Measurements from ENCODE around the gene ZNG1A. TPM values are rescaled to one million over a fixed set of nuclear protein-coding genes. Genes with fewer than 3 reads are reported as not detected.
"Not testable (repeated sequence)": the region's sequence is repeated elsewhere in the genome, so short reads cannot be mapped to it uniquely, and the experiment has no call there.

ZNG1A gene
- 10 to 100 TPM; 29.5 to 31.4 TPM for total RNA-seq
- long read RNA-seq, transcript CBWD1-201 (16 exons, 1,771 nt): minor isoform, 13 of 81 reads
- long read RNA-seq, transcript CBWD1-202 (15 exons, 1,706 nt): major isoform, 50 of 81 reads
- long read RNA-seq, transcript CBWD1-207 (14 exons, 1,241 nt): minor isoform, 5 of 81 reads
- long read RNA-seq, partial matches to known transcripts: 2 of 81 reads
- long read RNA-seq, other reads (novel, unspliced or antisense): 8 of 81 reads

- ATAC-seq; intact Hi-C loops (cut with DNase I, micrococcal nuclease): not testable (repeated sequence)
- peak; percentile 86 for DNase-seq
These were observed at the start of gene ZNG1A for GRCh38 chr9:178970-179383. Gene ZNG1A, minus strand, starts transcription at chr9:179056. Its CDS starts 87 bp downstream, at chr9:178969.

- ATAC-seq: no peak
- DNase-seq: no peak
- intact Hi-C loops (cut with DNase I, micrococcal nuclease): no loop called here
These were observed 49.0 kb upstream of the ZNG1A start for GRCh38 chr9:227860-228259.

- intact Hi-C loops (cut with DNase I, micrococcal nuclease): no loop called here
- DNase-seq (no peak), ATAC-seq (peak; percentile 83)
These were observed 46.0 kb upstream of the ZNG1A start for GRCh38 chr9:224582-225520.

- ATAC-seq (no peak), DNase-seq (no peak)
- intact Hi-C loops (cut with DNase I, micrococcal nuclease): no loop called here
These were observed 45.2 kb upstream of the ZNG1A start for GRCh38 chr9:224026-224425.

- ATAC-seq (no peak), DNase-seq (no peak)
- intact Hi-C loops (cut with DNase I, micrococcal nuclease): no loop called here
These were observed 44.3 kb upstream of the ZNG1A start for GRCh38 chr9:223152-223551.

GRCh38 chr9:221989-222776, 43.3 kb upstream of the ZNG1A start:
- ATAC-seq: no peak
- intact Hi-C loops (cut with DNase I, micrococcal nuclease): no loop called here
- DNase-seq: no peak

- no peak for ATAC-seq
- intact Hi-C loops (cut with DNase I, micrococcal nuclease): loop anchor here in 1 of 2 donors (10.0 kb wide), 1 partner anchor 65 kb away; no protein-coding TSS in a partner anchor
- DNase-seq: no peak
These were observed 41.0 kb upstream of the ZNG1A start for GRCh38 chr9:219670-220365.

- DNase-seq, ATAC-seq: not testable (repeated sequence)
- intact Hi-C loops (cut with DNase I, micrococcal nuclease): loop anchor here in 1 of 2 donors (10.0 kb wide), 1 partner anchor 66 kb away; no protein-coding TSS in a partner anchor
These were observed 40.2 kb upstream of the ZNG1A start for GRCh38 chr9:219036-219435.

GRCh38 chr9:217950-218349, 39.1 kb upstream of the ZNG1A start:
- intact Hi-C loops (cut with DNase I, micrococcal nuclease): loop anchor here in 1 of 2 donors (10.0 kb wide), 1 partner anchor 67 kb away; no protein-coding TSS in a partner anchor
- ATAC-seq: no peak
- no peak for DNase-seq

- no peak for DNase-seq
- no peak for ATAC-seq
- intact Hi-C loops (cut with DNase I, micrococcal nuclease): loop anchor here in 1 of 2 donors (10.0 kb wide), 1 partner anchor 68 kb away; no protein-coding TSS in a partner anchor
These were observed 38.0 kb upstream of the ZNG1A start for GRCh38 chr9:216866-217265.

- ATAC-seq: no peak
- DNase-seq: no peak
- intact Hi-C loops (cut with DNase I, micrococcal nuclease): loop anchor here in 1 of 2 donors (10.0 kb wide), 1 partner anchor 69 kb away; no protein-coding TSS in a partner anchor
These were observed 36.8 kb upstream of the ZNG1A start for GRCh38 chr9:215631-216155.

- ATAC-seq (peak; percentile 95), DNase-seq (peak; percentile 62 to 83)
- intact Hi-C loops (cut with DNase I, micrococcal nuclease): loop anchor here in 1 of 2 donors (10.0 kb wide), 1 partner anchor 70 kb away; no protein-coding TSS in a partner anchor
These were observed 36.0 kb upstream of the ZNG1A start, which contains the start of gene DOCK8 for GRCh38 chr9:214648-215493. Gene DOCK8, plus strand, starts transcription at chr9:214865. Its CDS starts 112 bp downstream, at chr9:214977.

- intact Hi-C loops (cut with DNase I, micrococcal nuclease): loop anchor here in 1 of 2 donors (10.0 kb wide), 1 partner anchor 71 kb away; no protein-coding TSS in a partner anchor
- ATAC-seq: no peak
- no peak for DNase-seq
These were observed 35.4 kb upstream of the ZNG1A start for GRCh38 chr9:214351-214647.

GRCh38 chr9:213901-214300, 35.0 kb upstream of the ZNG1A start:
- not testable (repeated sequence) for DNase-seq, ATAC-seq
- intact Hi-C loops (cut with DNase I, micrococcal nuclease): loop anchor here in 1 of 2 donors (10.0 kb wide), 1 partner anchor 71 kb away; no protein-coding TSS in a partner anchor

GRCh38 chr9:212297-212696, 33.4 kb upstream of the ZNG1A start:
- intact Hi-C loops (cut with DNase I, micrococcal nuclease): loop anchor here in 1 of 2 donors (10.0 kb wide), 1 partner anchor 73 kb away; no protein-coding TSS in a partner anchor
- ATAC-seq: no peak
- DNase-seq: no peak

GRCh38 chr9:211557-211956, 32.7 kb upstream of the ZNG1A start:
- ATAC-seq (no peak), DNase-seq (no peak)
- intact Hi-C loops (cut with DNase I, micrococcal nuclease): loop anchor here in 1 of 2 donors (10.0 kb wide), 1 partner anchor 73 kb away; no protein-coding TSS in a partner anchor

- ATAC-seq (no peak), DNase-seq (no peak)
- intact Hi-C loops (cut with DNase I, micrococcal nuclease): loop anchor here in 1 of 2 donors (10.0 kb wide), 1 partner anchor 74 kb away; no protein-coding TSS in a partner anchor
These were observed 32.2 kb upstream of the ZNG1A start for GRCh38 chr9:211036-211435.
